Neural cell (in vitro differentiated cells): ENCODE measurements around the gene CYSRT1. TPM values are rescaled to one million over a fixed set of nuclear protein-coding genes. Genes with fewer than 3 reads are reported as not detected.
"Not testable (repeated sequence)": the region's sequence is repeated elsewhere in the genome, so short reads cannot be mapped to it uniquely, and the experiment has no call there.

ENCODE experiments used
- H2AFZ ChIP-seq: fragments of 200-600, 300-800 bp; sonication (generic), shearing (Covaris generic); 2 replicates; pipeline ENCODE4 v1.6.0; 2014; ENCODE audit warnings: low read depth, mild to moderate bottlenecking, antibody characterized with exemption, low read length, moderate library complexity
- H3F3A ChIP-seq: fragments of 200-600 bp; shearing (Covaris generic); 2 replicates; pipeline ENCODE4 v1.6.1; 2016; ENCODE audit warnings: mild to moderate bottlenecking, moderate library complexity, mixed read lengths, antibody characterized with exemption, low read length; ENCODE audit not compliant: insufficient read depth, poor library complexity, severe bottlenecking
- H3K27ac ChIP-seq: fragments of 200-600, 300-800 bp; sonication (generic), shearing (Covaris generic); 2 replicates; pipeline ENCODE4 v1.5.1; 2014; ENCODE audit warnings: mild to moderate bottlenecking, low read length, moderate library complexity
- H3K27me3 ChIP-seq: fragments of 300-800, 200-600 bp; sonication (generic), shearing (Covaris generic); 2 replicates; pipeline ENCODE4 v1.6.0; 2014; ENCODE audit warnings: mild to moderate bottlenecking, low read depth, low read length, moderate library complexity; ENCODE audit not compliant: insufficient read depth
- H3K36me3 ChIP-seq: fragments of 300-800, 200-600 bp; sonication (generic), shearing (Covaris generic); 2 replicates; pipeline ENCODE4 v1.5.1; 2014; ENCODE audit warnings: mild to moderate bottlenecking, antibody characterized with exemption, low read length, moderate library complexity; ENCODE audit not compliant: insufficient read depth
- H3K4me2 ChIP-seq: fragments of 300-800, 200-600 bp; sonication (generic), shearing (Covaris generic); 2 replicates; pipeline ENCODE4 v1.6.0; 2014; ENCODE audit warnings: mild to moderate bottlenecking, low read length
- H3K4me3 ChIP-seq: fragments of 300-800, 200-600 bp; sonication (generic), shearing (Covaris generic); 2 replicates; pipeline ENCODE4 v1.5.1; 2014; ENCODE audit warnings: mild to moderate bottlenecking, low read length, moderate library complexity
- H3K79me2 ChIP-seq: fragments of 200-600 bp; shearing (Covaris generic); replicated peaks from 2 replicates; pipeline ENCODE4 v1.6.0; 2014; ENCODE audit warnings: mild to moderate bottlenecking, low read length, moderate library complexity; ENCODE audit not compliant: insufficient read depth
- H3K9ac ChIP-seq: fragments of 300-800, 200-600 bp; sonication (generic), shearing (Covaris generic); 2 replicates; pipeline ENCODE4 v1.6.1; 2016; ENCODE audit warnings: mild to moderate bottlenecking, low read length, mixed read lengths
- H3K9me2 ChIP-seq: fragments of 200-600 bp; shearing (Covaris generic); 2 replicates; pipeline ENCODE4 v1.6.1; 2016; ENCODE audit warnings: mild to moderate bottlenecking, low read length, mixed read lengths; ENCODE audit not compliant: insufficient read depth
- H3K9me3 ChIP-seq: fragments of 200-600, 300-800 bp; sonication (generic), shearing (Covaris generic); 2 replicates; pipeline ENCODE4 v1.6.1; 2016; ENCODE audit warnings: mild to moderate bottlenecking, mixed run types, low read length, moderate library complexity, mixed read lengths
- H4K20me1 ChIP-seq: fragments of 200-600 bp; shearing (Covaris generic); 2 replicates; pipeline ENCODE4 v1.6.1; 2016; ENCODE audit warnings: mild to moderate bottlenecking, mixed run types; ENCODE audit not compliant: insufficient read depth
- EP300 ChIP-seq: fragments of 450-650 bp; conservative IDR thresholded peaks from 2 replicates; pipeline ENCODE4 v1.6.1; 2014; ENCODE audit warnings: antibody characterized with exemption, mild to moderate bottlenecking, moderate library complexity; ENCODE audit not compliant: poor library complexity, severe bottlenecking
- EZH2 ChIP-seq: fragments of 200-600, 300-800 bp; shearing (Covaris generic), sonication (generic); IDR thresholded peaks from 2 replicates; pipeline ENCODE4 v1.6.1; 2014; ENCODE audit warnings: antibody characterized with exemption, low read length, borderline replicate concordance, mild to moderate bottlenecking; ENCODE audit not compliant: insufficient read depth, poor library complexity, severe bottlenecking
- MXI1 ChIP-seq: fragments of 450-650 bp; conservative IDR thresholded peaks from 2 replicates; pipeline ENCODE4 v1.6.1; 2014; ENCODE audit warnings: antibody characterized with exemption, mild to moderate bottlenecking; ENCODE audit not compliant: poor library complexity, severe bottlenecking
- POLR2AphosphoS5 ChIP-seq: IDR thresholded peaks from 2 replicates; pipeline ENCODE4 v1.6.1; 2012
- RAD21 ChIP-seq: fragments of 450-650 bp; conservative IDR thresholded peaks from 2 replicates; pipeline ENCODE4 v1.6.1; 2014; ENCODE audit warnings: antibody characterized with exemption, mild to moderate bottlenecking, moderate library complexity
- SMC3 ChIP-seq: fragments of 450-650 bp; conservative IDR thresholded peaks from 2 replicates; pipeline ENCODE4 v1.6.1; 2014; ENCODE audit warnings: antibody characterized with exemption, mild to moderate bottlenecking, moderate library complexity; ENCODE audit not compliant: poor library complexity
- TAF1 ChIP-seq: IDR thresholded peaks from 2 replicates; pipeline ENCODE4 v1.6.1; 2012; ENCODE audit warnings: low read depth
- polyA plus RNA-seq: library from polyadenylated mRNA; depleted of rRNA; stranded (reverse); fragments of >200 nt; gene quantifications from 2 replicates; pipeline ENCODE4 v1.2.3, GENCODE V29; 2014
- TF ChIP-seq, protein P1 (sequence below): IDR thresholded peaks from 2 replicates; pipeline ENCODE4 v1.6.1; 2012; ENCODE audit warnings: borderline replicate concordance
- TF ChIP-seq, protein P2 (sequence below): fragments of 450-650 bp; IDR thresholded peaks from 2 replicates; pipeline ENCODE4 v1.5.1; 2014; ENCODE audit warnings: antibody characterized with exemption, mild to moderate bottlenecking, moderate library complexity; ENCODE audit not compliant: poor library complexity, severe bottlenecking

The CYSRT1 gene
- polyA plus RNA-seq, 1 donor from 2014 or later = 3.3 TPM

- Histone ChIP-seq H3K36me3 (no peaks in the 10 kb centered on the region), H3K9me3 (no peaks in the 10 kb centered on the region), H3K27me3 (no peaks in the 10 kb centered on the region), H3F3A (no peaks in the 10 kb centered on the region), H4K20me1 (no peaks in the 10 kb centered on the region), H2AFZ (no peak overlapping the region), H3K4me2 (peak overlapping the region; percentile 90), H3K27ac (no peak overlapping the region), H3K4me3 (peak overlapping the region; percentile 96), H3K9ac (peak overlapping the region; percentile 76), H3K9me2 (no peaks in the 10 kb centered on the region), H3K79me2 (peaks cover 10% of the 10 kb centered on the region)
- TF ChIP-seq MXI1 (no peak), EZH2 (no peak), TAF1 (no peak), SMC3 (no peak), POLR2AphosphoS5 (no peak)
Measured at GRCh38 chr9:137256362-137256761, 31.4 kb downstream of the CYSRT1 start.

GRCh38 chr9:137256856-137257255 lies 31.9 kb downstream of the CYSRT1 start:
- Histone ChIP-seq H3K9ac (no peak overlapping the region), H3K27ac (no peak overlapping the region), H3K9me3 (no peaks in the 10 kb centered on the region), H3F3A (no peaks in the 10 kb centered on the region), H2AFZ (no peak overlapping the region), H3K4me2 (no peak overlapping the region), H4K20me1 (no peaks in the 10 kb centered on the region), H3K36me3 (no peaks in the 10 kb centered on the region), H3K4me3 (peak overlapping the region; percentile 96), H3K9me2 (no peaks in the 10 kb centered on the region), H3K79me2 (peaks cover 10% of the 10 kb centered on the region), H3K27me3 (no peaks in the 10 kb centered on the region)
- TF ChIP-seq EP300 = no peak
- no peak for TF ChIP-seq SMC3
- TF ChIP-seq TAF1 = no peak
- TF ChIP-seq, protein P1, sequence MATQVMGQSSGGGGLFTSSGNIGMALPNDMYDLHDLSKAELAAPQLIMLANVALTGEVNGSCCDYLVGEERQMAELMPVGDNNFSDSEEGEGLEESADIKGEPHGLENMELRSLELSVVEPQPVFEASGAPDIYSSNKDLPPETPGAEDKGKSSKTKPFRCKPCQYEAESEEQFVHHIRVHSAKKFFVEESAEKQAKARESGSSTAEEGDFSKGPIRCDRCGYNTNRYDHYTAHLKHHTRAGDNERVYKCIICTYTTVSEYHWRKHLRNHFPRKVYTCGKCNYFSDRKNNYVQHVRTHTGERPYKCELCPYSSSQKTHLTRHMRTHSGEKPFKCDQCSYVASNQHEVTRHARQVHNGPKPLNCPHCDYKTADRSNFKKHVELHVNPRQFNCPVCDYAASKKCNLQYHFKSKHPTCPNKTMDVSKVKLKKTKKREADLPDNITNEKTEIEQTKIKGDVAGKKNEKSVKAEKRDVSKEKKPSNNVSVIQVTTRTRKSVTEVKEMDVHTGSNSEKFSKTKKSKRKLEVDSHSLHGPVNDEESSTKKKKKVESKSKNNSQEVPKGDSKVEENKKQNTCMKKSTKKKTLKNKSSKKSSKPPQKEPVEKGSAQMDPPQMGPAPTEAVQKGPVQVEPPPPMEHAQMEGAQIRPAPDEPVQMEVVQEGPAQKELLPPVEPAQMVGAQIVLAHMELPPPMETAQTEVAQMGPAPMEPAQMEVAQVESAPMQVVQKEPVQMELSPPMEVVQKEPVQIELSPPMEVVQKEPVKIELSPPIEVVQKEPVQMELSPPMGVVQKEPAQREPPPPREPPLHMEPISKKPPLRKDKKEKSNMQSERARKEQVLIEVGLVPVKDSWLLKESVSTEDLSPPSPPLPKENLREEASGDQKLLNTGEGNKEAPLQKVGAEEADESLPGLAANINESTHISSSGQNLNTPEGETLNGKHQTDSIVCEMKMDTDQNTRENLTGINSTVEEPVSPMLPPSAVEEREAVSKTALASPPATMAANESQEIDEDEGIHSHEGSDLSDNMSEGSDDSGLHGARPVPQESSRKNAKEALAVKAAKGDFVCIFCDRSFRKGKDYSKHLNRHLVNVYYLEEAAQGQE = no peak
- TF ChIP-seq EZH2 = no peak
- no peak for TF ChIP-seq MXI1
- TF ChIP-seq RAD21 = no peak
- no peak for TF ChIP-seq POLR2AphosphoS5

GRCh38 chr9:137262173-137262908 lies 37.4 kb downstream of the CYSRT1 start:
- not testable (repeated sequence) for H3K27me3 ChIP-seq, H3K4me3 ChIP-seq, H2AFZ ChIP-seq, H3F3A ChIP-seq, H3K27ac ChIP-seq, H3K4me2 ChIP-seq, H3K9me3 ChIP-seq, H3K9ac ChIP-seq, H3K9me2 ChIP-seq, H4K20me1 ChIP-seq, H3K79me2 ChIP-seq, H3K36me3 ChIP-seq
- TF ChIP-seq SMC3 (peak; percentile 48), RAD21 (peak; percentile 29)
- TF ChIP-seq, protein P2, sequence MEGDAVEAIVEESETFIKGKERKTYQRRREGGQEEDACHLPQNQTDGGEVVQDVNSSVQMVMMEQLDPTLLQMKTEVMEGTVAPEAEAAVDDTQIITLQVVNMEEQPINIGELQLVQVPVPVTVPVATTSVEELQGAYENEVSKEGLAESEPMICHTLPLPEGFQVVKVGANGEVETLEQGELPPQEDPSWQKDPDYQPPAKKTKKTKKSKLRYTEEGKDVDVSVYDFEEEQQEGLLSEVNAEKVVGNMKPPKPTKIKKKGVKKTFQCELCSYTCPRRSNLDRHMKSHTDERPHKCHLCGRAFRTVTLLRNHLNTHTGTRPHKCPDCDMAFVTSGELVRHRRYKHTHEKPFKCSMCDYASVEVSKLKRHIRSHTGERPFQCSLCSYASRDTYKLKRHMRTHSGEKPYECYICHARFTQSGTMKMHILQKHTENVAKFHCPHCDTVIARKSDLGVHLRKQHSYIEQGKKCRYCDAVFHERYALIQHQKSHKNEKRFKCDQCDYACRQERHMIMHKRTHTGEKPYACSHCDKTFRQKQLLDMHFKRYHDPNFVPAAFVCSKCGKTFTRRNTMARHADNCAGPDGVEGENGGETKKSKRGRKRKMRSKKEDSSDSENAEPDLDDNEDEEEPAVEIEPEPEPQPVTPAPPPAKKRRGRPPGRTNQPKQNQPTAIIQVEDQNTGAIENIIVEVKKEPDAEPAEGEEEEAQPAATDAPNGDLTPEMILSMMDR = peak; percentile 56
